ENCODE results near the gene ZNF791. TPM values are rescaled to one million over a fixed set of nuclear protein-coding genes. Genes with fewer than 3 reads are reported as not detected.

The ZNF791 gene
- total and polyA plus RNA-seq, 2 donors from 2014 or later: 6.5 to 34.7 TPM

GRCh38 chr19:12675399-12675798 lies 64.7 kb downstream of the ZNF791 start:
- DNase-seq (no peak), FAIRE-seq (no peak)
- H3K36me3 ChIP-seq (ENCODE audit: control insufficient read depth in 2 of 3, insufficient read depth in 3 of 3, low read length in 3 of 3): peaks cover 13 to 44% (median 28%) of the 10 kb centered on the region in 3 donors
- H3K4me1 ChIP-seq (ENCODE audit: control insufficient read depth in 2 of 3, insufficient read depth in 2 of 3, low read depth in 1 of 3, low read length in 3 of 3): peaks cover 0 to 8% (median 0%) of the 10 kb centered on the region in 3 donors
- intact Hi-C loops (cut with DNase I): loop anchor here (10.0 kb wide), 1 partner anchor 119 kb away; the partner anchor contains the start of gene JUNB
- TF ChIP-seq, protein P1, sequence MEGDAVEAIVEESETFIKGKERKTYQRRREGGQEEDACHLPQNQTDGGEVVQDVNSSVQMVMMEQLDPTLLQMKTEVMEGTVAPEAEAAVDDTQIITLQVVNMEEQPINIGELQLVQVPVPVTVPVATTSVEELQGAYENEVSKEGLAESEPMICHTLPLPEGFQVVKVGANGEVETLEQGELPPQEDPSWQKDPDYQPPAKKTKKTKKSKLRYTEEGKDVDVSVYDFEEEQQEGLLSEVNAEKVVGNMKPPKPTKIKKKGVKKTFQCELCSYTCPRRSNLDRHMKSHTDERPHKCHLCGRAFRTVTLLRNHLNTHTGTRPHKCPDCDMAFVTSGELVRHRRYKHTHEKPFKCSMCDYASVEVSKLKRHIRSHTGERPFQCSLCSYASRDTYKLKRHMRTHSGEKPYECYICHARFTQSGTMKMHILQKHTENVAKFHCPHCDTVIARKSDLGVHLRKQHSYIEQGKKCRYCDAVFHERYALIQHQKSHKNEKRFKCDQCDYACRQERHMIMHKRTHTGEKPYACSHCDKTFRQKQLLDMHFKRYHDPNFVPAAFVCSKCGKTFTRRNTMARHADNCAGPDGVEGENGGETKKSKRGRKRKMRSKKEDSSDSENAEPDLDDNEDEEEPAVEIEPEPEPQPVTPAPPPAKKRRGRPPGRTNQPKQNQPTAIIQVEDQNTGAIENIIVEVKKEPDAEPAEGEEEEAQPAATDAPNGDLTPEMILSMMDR (IDR thresholded peaks at IDR 0.05; ENCODE audit: borderline replicate concordance, extremely low read depth, insufficient read depth): no peak
- no peak overlapping the region for H3K27ac ChIP-seq (ENCODE audit: low read depth in 2 of 2, low read length in 2 of 2)
- no peaks in the 10 kb centered on the region for H3K27me3 ChIP-seq (ENCODE audit: control insufficient read depth, insufficient read depth, low read length)
- no peak overlapping the region for H3K4me3 ChIP-seq (ENCODE audit: low read length in 3 of 3)
- H3K9ac ChIP-seq (ENCODE audit: low read length in 3 of 3): no peak overlapping the region
- H3K9me3 ChIP-seq (ENCODE audit: control insufficient read depth in 2 of 3, insufficient read depth in 1 of 3, low read length in 3 of 3): no peaks in the 10 kb centered on the region

DNA sequence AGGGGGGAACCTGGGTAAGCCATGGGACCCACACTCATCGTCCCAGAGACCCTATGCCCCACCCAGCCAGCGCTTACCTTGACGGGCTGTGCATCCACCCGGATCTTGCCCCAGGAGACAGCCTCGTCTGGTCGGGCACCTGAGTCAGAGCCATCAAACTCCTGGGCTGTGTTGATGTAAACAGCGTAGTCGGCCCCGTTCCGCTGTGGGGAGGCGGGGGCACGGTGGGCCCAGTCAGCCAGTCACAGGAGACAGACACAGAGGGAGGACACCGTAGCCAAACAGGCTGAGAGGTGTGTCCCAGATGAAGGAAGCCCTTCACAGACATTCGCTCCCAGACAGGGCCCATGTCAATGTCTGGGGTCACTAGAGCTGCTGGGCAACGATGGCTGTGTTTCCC lies 65.2 kb downstream of the ZNF791 start:
- TF ChIP-seq, protein P1 (IDR thresholded peaks at IDR 0.05; ENCODE audit: borderline replicate concordance, extremely low read depth, insufficient read depth): no peak
- DNase-seq: no peak
- Histone ChIP-seq H3K36me3 (ENCODE audit: control insufficient read depth in 2 of 3, insufficient read depth in 3 of 3, low read length in 3 of 3) (peaks cover 13 to 44% (median 28%) of the 10 kb centered on the region in 3 donors), H3K4me3 (ENCODE audit: low read length in 3 of 3) (no peak overlapping the region), H3K9me3 (ENCODE audit: control insufficient read depth in 2 of 3, insufficient read depth in 1 of 3, low read length in 3 of 3) (no peaks in the 10 kb centered on the region), H3K27me3 (ENCODE audit: control insufficient read depth, insufficient read depth, low read length) (no peaks in the 10 kb centered on the region), H3K4me1 (ENCODE audit: control insufficient read depth in 2 of 3, insufficient read depth in 2 of 3, low read depth in 1 of 3, low read length in 3 of 3) (peaks cover 0 to 4% (median 0%) of the 10 kb centered on the region in 3 donors), H3K9ac (ENCODE audit: low read length in 3 of 3) (no peak overlapping the region), H3K27ac (ENCODE audit: low read depth in 2 of 2, low read length in 2 of 2) (no peak overlapping the region)
- intact Hi-C loops (cut with DNase I): loop anchor here (10.0 kb wide), 1 partner anchor 119 kb away; the partner anchor contains the start of gene JUNB
- FAIRE-seq: no peak

DNA sequence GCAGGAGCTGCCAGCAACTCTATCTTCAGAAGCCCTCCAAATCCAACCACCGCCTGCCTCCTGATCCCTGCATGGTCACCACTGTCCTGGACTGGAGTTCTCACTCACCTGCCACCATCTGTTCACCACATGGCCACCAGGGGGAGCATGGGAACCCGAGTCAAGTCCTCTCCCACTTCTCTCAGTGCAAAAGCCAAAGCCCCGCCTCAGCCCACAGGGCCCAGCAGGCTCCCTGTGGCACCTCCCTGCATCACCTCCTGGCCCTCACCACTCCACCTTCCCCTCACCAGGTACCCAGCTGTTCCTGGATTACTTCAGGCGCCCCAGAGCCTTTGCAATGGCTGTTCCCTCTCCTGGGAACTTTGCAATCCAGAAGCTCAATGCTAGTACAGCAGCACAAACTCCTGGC lies 65.7 kb downstream of the ZNF791 start:
- H3K27ac ChIP-seq (ENCODE audit: low read depth in 2 of 2, low read length in 2 of 2): no peak overlapping the region
- FAIRE-seq (no peak), DNase-seq (peak; percentile 80 to 91 (median 86))
- no peaks in the 10 kb centered on the region for H3K9me3 ChIP-seq (ENCODE audit: control insufficient read depth in 2 of 3, insufficient read depth in 1 of 3, low read length in 3 of 3)
- intact Hi-C loops (cut with DNase I): loop anchor here (10.0 kb wide), 1 partner anchor 118 kb away; the partner anchor contains the start of gene JUNB
- H3K4me1 ChIP-seq (ENCODE audit: control insufficient read depth in 2 of 3, insufficient read depth in 2 of 3, low read depth in 1 of 3, low read length in 3 of 3): peaks cover 0 to 4% (median 0%) of the 10 kb centered on the region in 3 donors
- no peak overlapping the region for H3K9ac ChIP-seq (ENCODE audit: low read length in 3 of 3)
- peaks cover 13 to 44% (median 28%) of the 10 kb centered on the region in 3 donors for H3K36me3 ChIP-seq (ENCODE audit: control insufficient read depth in 2 of 3, insufficient read depth in 3 of 3, low read length in 3 of 3)
- no peak overlapping the region for H3K4me3 ChIP-seq (ENCODE audit: low read length in 3 of 3)
- H3K27me3 ChIP-seq (ENCODE audit: control insufficient read depth, insufficient read depth, low read length): no peaks in the 10 kb centered on the region
- TF ChIP-seq, protein P1 (IDR thresholded peaks at IDR 0.05; ENCODE audit: borderline replicate concordance, extremely low read depth, insufficient read depth): peak; percentile 79

Data from kidney (tissue), 14 donors.